Activated CD8-positive, alpha-beta memory T cell treated with anti-CD3 and anti-CD28 coated beads, Interleukin-2, amount 50 U/mL, for 4 hours (primary cell): ENCODE data around the gene TMEM26.

Experiments used
- DNase-seq: peaks from one replicate; pipeline ENCODE4 v3.0.0-alpha.2; 2020

Gene TMEM26

DNA sequence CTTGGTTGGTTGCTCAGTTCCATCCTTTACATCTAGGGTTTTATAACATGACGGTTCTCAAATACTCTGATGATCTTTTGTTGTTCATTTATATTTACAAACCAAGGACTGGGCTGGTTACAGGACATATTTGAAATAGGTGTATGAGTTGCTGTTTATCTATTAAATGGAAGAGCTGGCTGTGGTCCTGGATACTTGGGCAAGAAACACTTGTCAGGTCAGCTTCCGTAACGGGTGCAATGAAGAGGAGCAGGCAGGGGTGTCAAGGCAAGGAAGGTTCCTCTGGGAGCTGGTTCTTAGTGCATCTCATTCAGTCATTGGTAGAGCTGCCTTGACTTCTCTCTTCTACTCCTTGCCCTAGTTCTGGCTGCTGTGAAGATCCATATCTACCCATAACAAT is 4.8 kb upstream of the TMEM26 start:
- DNase-seq: no peak

DNA sequence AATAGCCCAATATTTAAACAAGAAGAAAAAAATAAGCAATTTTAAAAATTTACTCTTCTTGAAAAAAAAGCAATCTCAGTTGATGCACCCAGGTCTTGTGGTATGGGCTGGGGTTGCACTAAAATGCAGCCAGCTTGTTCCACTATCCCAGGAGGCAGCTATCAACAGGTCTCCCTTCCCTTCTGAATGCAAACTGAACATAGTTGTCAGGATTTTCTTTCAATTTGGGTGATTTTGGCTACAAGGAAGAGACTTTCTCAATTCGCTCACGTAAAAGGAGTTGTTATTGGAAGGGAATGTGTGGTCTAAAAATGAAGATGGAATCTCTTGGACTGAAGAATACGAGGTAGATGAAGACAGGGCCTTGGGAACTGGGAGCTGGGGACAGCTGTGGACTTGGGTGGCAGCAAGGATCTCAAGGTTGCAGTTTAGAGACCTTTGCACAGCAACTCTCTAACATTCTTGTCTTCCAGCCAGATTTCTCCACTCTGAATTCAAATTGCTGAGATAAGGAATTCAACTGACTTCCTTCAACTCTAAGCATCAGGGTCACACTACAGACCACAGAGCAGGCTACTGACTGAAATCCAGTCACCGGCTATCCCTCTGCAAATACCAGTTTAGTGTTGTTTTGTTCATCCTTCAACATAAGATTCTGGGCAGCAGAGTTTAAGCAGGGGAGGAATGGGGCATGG is 3.1 kb upstream of the TMEM26 start:
- no peak for DNase-seq

DNA sequence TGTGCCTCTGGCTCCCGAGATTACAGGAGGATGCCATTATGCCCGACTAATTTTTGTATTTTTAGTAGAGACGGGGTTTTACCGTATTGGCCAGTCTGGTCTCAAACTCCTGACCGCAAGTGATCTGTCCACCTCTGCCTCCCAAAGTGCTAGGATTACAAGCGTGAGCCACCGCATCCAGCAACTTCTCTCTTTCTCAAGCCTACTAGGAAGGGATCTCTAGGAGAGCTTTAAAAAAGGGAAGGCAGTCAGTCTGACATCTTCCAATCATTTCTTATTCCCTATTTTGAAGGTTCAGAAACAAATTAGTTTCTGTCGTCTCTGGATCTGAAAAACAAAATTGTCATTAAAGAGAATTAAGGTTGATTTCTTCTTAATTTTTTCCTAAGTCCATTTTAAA is 2.5 kb upstream of the TMEM26 start:
- no peak for DNase-seq

DNA sequence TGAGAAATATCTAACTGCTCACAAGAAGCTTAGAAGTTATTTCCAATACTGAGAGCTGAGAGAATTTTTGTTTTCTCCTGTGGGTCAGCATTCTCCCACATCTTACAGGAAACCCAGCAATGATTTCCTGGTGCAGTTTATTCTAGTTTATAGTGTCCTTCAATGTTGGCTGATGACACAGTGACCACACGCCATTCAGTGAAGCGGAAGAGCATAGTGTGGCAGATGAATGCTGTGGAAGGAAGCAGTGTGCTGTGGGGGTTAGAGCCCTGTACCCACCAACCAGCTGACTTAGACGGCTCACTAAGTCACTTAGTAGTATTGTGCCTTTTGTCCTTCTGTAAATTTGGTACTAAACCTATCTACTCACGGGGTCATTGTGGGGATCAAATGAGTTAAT is 1.4 kb upstream of the TMEM26 start:
- DNase-seq: no peak

DNA sequence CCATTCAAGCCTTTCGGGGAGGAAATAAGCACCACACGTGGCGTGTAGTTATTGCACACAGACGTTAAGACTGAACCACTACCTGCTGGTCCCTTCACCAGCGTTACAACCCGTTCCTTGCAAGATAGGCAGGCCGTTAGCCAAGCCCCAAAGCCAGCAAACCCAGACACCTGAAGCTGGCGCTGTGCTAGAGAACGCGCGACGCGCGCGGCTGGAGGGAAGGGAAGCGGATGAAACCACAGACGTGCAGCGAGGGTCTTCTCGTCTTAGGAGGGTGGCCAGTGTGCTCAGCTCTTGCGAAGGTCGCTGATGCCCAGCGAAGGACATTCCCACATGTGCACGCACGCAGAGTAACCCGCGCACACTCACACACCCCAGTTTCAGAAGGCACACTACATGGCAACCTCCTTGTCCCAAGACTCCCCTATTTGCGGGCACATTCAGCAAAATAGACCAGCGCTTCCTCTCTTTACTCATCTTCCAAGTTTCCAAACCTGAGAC is 980 bp downstream of the TMEM26 start:
- DNase-seq: no peak

DNA sequence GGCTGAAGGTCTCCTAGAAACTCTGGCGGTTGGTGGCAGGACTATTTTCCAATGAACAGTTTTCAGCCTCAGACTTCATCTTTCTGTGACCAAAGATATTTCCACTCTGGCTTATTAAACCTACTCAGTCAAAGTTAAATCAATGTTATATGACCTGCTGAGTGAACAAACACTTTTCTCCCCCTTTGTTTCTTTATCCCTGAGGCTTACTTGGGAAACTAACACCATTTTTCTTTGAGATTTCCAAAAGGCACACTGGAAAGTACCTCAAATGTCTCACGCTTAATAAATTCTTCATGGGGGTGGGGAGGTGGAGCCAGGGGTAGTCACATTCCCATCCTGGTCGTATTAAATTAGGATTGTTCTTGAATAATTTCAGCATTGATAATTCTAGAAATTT is 1.8 kb downstream of the TMEM26 start:
- no peak for DNase-seq

DNA sequence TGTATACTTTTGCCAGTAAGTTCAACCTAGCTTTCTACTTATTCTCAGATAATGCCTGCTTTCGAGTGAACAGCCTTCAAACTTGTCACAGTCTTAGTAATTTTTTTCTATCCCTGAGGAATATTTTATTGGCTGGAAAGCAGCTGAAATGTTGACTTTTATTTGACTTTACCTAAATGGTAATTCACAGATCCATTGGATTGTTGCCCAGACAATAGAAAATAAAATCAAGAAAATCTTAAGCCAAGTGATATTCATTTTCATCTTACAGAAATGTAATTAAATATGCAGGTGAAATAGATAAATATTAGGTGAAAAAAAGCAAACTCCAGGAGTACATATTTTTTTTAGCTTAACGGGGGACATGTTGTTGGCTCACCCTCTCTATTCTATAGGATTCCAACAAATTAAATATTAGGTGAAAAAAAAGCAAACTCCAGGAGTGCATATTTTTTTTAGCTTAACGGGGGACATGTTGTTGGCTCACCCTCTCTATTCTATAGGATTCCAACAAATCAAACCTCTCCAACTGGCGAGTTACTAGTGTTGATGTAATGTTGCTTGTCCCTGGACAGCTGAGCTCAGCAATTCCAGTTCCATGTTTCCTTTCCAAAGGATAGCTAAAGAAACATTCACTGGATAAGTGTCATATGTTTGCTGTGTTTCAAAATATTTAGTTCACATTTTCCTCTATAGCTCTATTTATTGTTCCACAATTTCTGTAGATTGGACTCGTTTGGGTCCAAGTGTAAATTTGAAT is 4.2 kb downstream of the TMEM26 start:
- no peak for DNase-seq

DNA sequence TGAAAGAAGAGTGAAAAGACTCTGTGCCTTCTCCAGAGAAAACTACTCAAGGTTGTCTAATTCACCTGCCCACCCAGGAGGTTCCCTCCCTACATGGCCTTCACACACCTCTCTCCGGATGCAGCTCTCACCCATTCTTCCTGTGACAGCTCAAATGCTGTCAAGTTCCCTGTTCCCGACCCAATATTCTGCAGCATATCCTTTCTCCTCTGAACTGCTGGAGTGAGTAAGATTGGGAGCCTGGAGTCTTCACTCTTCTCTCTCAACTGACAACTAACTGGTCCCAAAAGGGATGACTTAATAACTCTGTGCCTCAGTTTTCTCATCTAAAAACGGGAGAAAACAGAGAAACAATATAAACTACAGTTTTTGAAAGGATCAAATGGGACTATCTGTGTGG is 5.1 kb downstream of the TMEM26 start:
- no peak for DNase-seq

DNA sequence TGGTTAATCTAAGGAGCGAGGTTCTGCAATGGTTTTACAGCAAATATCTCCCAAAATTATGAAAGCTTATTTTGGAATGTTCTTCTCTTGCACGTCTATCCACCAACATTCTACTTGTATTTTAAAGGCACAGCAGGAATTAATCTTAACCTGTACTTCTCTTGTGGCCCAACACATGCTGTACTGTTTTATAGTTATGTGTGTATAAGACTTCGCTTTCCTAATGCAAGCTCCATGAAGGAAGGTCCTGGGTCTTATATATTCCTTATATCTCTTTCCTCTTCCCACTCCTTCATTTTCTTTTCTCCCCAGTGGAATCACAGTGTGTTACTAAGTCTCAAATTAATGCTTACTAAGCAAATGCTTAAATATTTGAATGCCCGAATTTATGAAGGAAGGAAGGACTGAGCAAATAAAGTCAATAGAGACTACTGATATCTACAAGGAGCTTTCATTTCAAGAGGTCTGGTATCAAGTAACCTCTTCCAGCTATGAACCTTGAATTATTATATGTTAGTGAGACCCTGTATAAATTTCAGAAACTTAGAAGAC is 14.0 kb downstream of the TMEM26 start:
- DNase-seq: no peak

DNA sequence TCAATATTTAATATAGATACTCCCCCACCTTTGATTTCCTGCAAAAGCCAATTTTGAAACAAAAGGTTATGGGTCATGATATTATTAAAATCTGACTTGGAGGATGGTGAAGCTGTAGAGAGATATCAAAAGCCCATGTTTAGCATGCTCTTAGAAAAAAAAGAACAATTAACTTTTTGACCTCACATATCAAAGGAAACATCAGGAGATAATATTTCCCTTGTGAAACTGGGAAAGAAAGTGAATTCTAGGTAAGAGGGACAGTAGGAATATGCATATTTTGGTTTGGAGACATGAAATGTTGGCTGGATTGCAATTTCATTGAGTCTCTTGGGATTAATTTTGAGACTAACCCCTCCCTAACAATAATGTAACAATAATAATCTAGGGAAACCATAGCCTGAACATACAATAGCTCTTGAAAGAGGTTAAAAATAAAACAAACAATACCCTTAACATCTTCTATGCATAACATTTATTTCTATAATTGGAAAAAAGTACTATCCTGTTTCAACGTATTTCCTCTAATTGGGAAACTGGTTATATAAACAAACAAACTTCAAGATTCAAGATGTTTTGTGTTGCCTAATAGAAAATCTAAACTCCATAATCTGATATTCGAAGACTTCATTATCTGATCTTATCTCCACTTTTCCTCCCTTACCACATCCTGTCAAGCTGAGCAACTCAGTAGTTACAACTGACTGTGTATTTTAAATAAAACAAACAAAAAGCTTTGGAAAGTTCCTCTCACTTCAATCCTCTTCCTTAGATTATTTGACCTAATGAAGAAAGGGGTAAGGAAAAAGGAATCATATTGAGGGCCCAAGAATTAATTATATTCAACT is 14.8 kb downstream of the TMEM26 start:
- no peak for DNase-seq

DNA sequence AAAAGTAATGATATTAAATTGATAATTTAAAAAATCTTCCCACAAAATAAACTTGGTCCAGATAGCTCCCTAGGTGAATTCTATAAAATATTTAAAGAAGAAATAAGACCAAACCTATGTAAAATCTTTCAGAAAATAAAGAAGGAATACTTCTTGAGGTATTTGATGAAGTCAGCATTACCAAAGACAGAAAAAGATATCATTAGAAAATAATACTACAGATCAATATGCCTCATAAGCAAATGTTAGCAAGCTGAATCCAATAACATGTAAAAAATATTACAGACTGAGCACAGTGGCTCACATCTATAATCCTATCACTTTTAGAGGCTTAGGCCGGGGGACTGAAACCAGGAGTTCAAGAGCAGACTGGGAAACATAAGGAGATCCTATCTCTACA is 30.0 kb downstream of the TMEM26 start:
- DNase-seq: no peak

DNA sequence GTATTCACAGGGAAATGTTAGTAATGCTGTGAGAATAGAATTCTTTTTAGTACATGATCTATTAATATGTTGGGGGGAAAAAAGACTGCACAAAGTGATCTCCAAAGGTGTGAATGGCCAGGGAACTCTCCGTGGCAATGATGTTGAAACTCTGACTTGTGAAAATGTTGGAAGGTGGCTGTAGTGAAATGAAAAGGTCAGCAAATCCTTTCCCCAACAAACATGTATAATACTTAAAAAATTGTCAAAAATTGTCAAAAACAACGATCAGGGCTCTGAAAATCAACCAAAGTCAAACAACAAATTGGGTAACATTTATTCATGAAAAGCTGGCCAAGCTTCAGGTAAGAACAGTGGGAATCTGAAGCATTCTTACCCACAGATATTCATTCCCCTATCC is 35.5 kb downstream of the TMEM26 start:
- DNase-seq: no peak

DNA sequence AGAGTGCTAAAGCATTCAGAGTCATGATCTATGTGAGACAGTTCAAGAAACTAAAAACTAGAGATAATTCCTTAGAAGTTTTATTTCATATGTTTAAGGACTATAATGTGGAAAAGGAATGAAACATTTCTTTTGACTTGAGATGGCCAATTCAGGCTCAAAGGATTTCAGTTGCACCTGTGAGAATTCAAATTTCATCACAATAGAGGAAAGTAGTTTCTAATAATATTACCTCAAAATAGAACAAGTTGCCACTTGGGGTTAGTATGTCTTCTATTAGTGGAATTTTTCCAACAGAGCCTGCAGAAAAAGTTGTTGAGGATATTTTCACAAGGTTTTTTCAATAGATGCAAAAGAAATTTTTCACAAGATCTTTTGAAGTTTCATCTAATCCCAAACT is 37.4 kb downstream of the TMEM26 start:
- DNase-seq: no peak

DNA sequence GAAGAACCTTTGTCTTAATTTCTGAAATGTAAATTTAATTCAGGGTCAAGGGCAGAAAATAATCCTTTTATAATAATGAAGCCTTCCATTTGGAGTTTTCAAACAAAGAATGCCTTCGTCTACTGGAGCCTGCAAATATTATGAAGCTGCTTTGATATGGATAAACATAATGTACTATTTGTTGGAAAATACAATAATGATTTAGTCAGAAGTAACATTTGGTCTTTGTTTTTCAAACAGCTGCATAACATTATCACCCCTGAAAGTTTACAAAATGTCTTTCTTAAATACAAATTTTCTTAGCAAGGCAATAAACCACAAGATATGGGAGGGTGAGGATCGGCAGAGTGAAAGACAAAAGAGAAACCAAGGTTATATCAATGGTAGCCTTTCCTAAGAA is 41.5 kb downstream of the TMEM26 start:
- DNase-seq: no peak

DNA sequence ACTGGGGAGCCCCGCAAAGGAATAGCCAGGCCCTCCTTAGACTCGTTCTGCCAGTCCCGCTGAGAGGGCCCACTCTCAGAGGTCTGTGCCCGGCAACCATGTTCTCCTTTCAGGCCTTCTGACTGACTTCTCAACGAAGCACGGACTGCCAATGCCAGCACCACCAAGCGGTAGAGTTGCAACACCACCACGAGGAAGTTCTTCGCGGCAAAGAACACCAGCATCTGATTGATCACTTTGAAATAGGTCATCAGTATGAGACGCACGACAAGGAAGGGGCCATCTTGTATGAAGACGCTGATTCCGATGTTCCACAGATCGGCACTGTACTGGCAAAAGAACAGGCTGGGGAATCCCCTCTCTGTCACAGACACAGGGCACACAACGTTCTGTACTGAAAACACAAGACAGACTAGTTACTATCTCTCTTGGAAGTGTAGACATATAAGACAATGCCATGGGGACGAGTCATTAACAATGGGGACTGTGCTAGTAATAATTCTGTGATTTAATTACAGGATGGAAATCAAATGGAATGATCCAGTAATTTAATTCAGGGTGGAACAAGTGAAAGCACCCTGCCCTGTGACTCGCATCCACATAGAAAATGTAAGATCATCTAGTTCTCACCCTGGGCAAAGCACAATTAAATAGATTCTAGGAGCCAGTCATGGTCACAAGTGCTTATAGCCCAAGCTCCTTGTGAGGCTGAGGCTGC is 42.7 kb downstream of the TMEM26 start:
- DNase-seq: no peak

DNA sequence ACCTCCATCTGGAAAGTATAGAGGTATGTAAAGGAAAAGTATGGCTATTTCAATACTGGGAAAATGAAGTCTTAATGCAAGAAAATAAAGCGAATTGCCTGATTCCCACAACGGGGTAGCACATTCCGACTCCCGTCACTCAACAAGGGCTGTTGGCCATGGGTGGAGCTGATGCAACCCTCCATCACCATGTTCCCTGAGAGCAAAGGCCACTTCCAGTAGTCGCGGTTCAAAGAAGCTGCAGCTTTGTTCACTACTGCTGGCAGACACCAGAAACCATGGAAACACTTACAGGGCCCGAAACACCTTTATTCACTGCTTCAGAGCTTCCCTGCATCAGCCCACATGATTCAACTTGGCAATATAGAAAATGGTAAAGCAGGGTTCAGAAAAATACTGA is 44.0 kb downstream of the TMEM26 start:
- DNase-seq: no peak

DNA sequence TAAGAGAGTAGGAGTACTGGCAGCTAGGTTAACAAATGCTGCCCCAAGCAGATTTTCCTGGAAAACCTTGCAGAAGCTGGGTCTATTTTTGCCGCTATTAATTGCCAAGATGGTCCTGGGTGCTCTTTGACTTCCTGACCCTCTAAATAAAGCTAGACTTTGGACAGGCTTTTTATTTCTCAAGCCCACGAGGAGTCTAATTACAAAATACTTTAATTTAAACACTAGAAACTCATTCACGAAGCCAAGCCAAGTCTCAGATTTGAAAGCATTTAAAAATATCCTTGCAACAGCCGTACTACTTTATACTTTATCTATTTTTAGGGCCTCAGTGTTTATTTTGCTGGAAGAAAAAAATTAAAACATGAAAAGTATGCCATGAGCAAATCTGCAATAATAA is 45.1 kb downstream of the TMEM26 start:
- DNase-seq: no peak

DNA sequence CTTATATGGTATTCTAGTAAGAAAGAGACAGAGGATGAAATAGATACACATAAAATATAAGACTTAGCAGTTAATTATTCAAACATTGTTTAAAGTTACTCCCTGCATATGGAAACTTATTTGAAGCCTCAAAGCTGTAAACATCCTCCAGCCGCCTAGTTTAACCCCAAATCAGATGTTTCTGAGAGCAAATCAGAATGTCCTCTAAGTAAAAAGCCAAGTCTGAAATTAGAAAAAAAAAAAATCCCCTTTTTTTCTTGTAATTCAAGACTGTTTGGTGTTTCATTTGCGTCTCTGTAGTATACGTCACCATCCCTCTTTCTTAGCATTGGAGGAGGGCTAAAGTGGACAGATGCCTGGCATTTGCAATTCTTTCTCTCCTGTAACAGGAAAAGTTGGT is 46.4 kb downstream of the TMEM26 start:
- DNase-seq: no peak

DNA sequence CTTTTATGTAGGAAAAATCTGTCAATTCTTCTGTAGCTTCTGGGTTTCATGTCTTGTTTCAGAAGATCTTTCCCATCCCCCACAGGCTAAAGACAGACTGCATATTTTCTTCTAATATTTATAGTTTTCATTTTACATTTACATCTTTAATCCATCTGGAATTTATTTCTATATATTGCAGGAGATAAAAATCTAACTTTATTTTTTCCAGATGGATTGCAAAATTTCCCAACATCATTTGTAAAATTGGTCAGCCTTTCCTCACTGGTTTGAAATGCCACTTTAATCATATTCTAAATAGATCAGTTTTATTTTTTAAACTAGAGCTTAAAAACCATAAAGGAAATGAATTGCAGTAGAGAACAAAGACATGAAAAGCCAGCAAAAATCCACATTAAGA is 46.9 kb downstream of the TMEM26 start:
- no peak for DNase-seq

DNA sequence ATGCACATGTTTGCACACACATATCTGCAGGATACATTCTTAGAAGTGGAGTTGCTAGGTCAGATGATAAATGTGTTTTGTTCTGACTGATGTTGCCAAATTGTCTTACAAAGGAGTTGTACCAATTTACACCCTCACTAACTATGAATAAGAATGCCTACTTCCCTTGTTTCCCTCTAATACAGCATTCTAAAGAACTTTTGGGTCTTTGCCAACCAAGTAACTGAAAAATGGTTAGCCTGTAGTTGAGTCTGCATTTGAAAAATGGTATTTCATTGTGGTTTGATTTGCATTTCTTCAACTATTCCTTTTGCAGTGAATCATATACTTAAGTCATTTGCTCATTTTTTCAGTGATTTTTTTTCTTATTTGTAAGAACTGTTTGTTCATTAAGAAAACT is 48.4 kb downstream of the TMEM26 start:
- no peak for DNase-seq

DNA sequence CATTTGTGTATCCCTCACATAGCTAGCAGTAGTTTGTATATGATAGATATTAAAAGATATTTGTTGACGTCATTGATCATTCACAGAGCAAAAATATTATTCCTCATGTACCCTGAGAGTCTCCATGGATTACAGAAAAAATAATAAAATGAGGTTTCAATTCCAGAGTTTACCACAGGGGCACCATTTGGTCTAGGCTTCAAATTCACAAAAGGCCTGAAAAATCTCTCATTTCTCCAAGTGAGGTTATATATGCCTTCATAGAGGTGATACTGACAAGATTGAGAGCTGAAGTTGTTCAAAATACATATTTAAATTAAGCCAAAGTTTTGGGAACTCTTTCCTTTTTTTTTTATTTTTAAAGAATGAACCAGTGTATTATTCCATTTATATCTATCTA is 52.7 kb downstream of the TMEM26 start:
- no peak for DNase-seq

DNA sequence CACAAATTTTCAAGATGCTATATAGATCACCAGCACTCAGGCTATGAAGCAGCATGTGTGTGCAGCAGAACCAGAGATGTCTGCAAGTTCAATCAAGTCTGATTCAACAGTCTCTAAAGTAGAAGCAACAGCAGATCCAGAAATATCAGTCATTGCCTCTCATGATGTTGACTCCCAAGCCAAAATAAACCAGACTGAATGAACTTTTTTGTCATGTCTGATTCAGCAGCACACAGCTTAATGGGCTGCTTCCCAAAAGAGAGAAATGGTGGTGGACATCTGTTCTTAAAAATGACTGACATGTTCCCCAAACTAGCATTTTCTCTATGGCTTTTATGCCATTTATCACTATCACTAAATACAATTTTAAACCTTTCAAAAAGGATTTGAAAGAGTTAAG is 53.8 kb downstream of the TMEM26 start:
- DNase-seq: no peak
